Measurements from ENCODE around the gene CEBPZOS.

Gene CEBPZOS

GRCh38 chr2:37244017-37244416, 47.7 kb downstream of the CEBPZOS start:
- no peak for FAIRE-seq

GRCh38 chr2:37244755-37245154, 48.5 kb downstream of the CEBPZOS start:
- no peak for FAIRE-seq

- no peak for FAIRE-seq
These were observed 49.9 kb downstream of the CEBPZOS start for GRCh38 chr2:37246205-37246604.

GRCh38 chr2:37250869-37251740, 54.8 kb downstream of the CEBPZOS start:
- FAIRE-seq: no peak

All from TTC549 (cell line).